RPMI8226 (cell line): ENCODE data around the gene VAC14.

ENCODE experiments used
- DNase-seq: peaks from one replicate; pipeline ENCODE4 v3.0.0-alpha.2; 2015

Gene VAC14

DNA sequence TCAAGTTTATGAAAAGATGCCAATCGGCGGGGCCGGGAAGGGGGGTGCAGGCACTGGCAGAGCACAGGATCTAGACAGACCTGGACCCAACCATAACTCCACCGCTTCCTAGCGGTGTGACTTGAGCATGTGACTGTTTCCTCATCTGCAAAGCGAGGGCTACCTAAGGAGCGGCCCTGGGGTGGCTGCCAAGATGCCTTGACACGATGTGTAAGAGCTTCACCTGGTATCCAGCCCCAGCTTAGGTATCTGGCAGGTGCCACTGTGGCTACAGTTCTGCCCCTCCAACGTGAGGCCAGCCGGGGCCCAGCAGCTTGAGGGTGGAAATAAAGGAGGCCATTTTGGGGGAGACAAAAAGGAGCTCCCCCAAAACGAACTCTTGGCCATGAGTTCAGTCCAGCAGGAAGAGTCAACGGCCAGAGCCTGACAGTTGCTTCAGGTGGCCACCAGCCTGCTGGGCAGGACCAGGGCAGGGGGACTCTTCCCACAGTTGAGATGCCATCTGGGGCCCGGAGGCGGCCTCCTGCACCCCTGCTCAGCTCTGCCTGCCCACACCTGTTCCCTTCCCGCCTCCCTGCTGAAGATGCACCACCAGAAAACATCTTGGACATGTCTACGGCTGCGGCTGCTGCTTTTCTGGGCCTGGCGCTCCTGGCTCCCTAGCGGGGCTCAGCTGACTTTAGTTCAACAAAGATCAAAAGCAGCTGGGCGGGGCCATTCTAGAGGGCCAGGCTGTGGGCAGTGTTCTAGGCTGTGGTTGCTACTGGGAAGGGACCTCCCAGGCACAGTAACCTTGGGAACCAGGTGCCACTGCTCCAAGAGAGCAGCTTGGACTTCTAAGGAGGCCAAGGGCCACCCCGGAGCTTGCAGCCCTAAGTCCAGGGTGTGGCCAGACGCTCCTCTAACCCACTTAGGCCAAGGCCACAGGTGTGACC, 111.7 kb downstream of the VAC14 start:
- no peak for DNase-seq

- DNase-seq: no peak
Observed at GRCh38 chr16:70688246-70688742, 112.7 kb downstream of the VAC14 start.

GRCh38 chr16:70687671-70688245, 113.2 kb downstream of the VAC14 start:
- DNase-seq: no peak

GRCh38 chr16:70687102-70687511, 113.9 kb downstream of the VAC14 start:
- DNase-seq: no peak

- DNase-seq: no peak
Observed at GRCh38 chr16:70686376-70687101, 114.4 kb downstream of the VAC14 start.

GRCh38 chr16:70685938-70686375, 115.0 kb downstream of the VAC14 start, which contains the start of gene MTSS2:
Gene MTSS2, minus strand, starts transcription at chr16:70686053. Its CDS starts 262 bp downstream, at chr16:70685791.
- no peak for DNase-seq

- peak; percentile 35 for DNase-seq
Observed at GRCh38 chr16:70685061-70685937, 115.7 kb downstream of the VAC14 start.

DNA sequence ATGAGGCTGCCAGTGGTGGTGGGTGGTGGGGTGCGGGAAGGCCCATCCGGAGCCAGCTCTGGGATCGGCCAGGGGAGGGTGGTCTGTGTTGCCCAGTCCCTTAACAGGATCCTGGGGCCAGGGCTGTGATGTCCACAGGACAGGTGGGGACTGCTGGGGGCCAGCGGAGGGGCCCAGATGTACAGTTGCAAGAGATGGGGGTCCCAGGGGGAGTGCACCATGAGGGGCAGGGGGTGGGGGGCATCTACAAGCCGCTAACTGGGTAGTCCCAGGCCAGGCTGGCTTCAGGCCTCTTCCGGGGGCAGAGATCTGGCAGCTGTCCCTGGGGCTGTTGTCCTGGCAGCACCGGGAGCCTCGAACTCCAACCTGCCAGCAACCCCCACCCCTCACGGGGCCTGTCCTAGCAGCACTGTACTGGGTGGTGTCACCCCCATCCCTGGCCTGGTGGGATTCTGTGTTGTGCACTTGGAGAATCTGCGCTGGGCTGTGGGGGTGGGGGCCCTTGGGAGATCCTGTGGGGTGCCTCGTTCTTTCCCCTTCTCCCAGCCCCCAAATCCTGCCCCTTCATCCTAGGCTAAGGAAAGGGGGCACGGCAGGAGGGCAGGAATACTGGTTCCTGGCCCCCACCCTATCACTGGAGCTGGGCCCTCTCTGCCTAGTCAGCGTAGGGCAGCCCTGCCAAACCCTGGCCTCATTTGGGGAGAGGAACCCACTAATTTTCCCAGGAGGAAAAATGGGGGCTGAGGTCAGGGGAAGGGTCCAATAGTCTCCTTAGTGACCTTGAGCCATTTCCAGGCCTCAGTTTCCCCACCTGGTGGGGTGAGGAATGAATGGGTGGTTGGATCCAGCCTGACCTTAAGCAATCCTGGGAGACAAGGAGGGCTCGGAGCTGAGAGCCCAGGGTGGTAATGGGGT, 116.6 kb downstream of the VAC14 start:
- DNase-seq: no peak

GRCh38 chr16:70683146-70683944, 117.6 kb downstream of the VAC14 start:
- DNase-seq: no peak

DNA sequence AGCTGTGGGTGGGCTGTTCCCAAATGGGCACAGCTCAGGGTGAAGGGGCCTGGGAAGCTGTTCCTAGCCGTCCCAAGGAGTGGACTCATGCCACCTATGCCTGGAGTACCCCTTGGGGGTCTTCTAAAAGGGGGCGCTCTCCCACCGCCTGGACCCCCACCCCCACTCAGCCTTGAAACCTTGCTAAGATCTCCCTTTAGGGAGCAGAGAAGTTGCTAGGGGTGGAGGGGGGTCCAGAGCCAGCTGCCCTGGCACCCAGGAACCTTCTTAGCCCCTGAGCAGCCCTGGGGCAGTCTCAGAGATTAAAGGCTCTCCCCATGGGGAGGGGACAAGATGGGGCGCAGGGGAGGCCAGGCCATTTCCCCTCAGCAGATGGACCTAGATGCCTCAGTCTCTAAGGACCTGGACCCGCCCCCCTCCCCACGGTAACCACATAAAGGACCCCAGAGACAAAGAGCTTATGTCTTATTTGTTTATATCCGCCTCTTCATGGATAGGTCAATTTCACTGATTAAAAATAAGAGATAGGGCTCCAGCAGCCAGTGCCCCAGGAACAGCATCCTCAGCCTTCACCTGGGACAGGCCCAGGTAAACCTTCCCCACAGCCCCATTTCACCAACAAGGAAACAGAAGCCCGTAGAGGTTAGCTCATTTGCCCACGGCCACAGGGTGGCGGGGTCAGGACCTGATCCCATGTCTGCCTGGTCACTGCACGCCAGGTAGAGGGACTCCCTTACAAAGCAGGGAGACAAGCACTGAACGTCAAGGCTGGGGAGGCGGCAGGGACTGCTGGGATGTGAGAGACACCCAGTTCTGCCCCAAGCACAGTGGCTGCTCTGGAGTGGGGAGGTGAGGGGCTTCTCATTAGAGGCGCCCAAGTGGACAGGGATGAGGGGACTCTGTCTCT, 118.5 kb downstream of the VAC14 start:
- peak; percentile 60 for DNase-seq

- no peak for DNase-seq
Observed at GRCh38 chr16:70681382-70682238, 119.3 kb downstream of the VAC14 start.

GRCh38 chr16:70680495-70681381, 120.2 kb downstream of the VAC14 start:
- no peak for DNase-seq

GRCh38 chr16:70679671-70680494, 121.1 kb downstream of the VAC14 start:
- no peak for DNase-seq

GRCh38 chr16:70678898-70679670, 121.9 kb downstream of the VAC14 start:
- DNase-seq: no peak
